NCI-H748 (cell line): ENCODE data around the gene MCFD2.

Experiments used
- DNase-seq: peaks from one replicate; lab custom pipeline; 2025; ENCODE audit not compliant: unreplicated experiment; lab: John Stamatoyannopoulos, UW

MCFD2 gene

DNA sequence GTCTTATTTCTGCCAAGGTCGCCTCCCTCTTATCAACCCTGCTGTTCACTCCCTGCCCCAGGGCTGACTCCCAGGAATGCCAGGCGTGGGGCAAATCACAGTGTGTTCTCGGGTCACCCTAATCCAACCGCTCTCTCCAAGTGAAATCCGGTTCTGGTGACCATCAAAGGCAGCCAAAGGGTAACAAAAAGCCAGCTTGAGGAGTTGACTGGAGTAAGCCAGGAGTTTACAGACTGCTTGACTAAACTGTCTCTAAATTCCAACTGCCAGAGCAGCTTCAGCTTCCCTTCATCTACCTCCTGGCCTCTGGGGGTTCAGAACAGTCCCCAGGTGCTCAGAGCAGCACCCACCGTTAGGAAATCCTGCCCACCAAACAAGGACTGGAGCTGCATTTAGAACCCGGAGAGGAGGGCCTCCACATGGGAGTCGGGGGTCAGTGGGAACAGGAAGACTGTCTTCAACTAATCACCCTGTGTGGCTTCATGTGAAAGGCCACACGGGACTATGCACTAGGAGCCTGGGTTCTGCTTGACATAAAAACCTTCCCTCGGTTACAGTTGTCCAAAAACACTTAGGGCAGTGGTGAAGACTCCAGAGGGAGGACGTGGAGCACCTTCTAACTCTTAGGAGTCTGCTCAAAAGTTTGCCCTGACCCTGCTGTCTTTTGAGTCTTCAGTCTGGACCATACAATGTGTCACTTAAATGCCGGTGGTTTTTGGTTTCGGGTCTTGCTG, 24.2 kb upstream of the MCFD2 start:
- DNase-seq: no peak

DNA sequence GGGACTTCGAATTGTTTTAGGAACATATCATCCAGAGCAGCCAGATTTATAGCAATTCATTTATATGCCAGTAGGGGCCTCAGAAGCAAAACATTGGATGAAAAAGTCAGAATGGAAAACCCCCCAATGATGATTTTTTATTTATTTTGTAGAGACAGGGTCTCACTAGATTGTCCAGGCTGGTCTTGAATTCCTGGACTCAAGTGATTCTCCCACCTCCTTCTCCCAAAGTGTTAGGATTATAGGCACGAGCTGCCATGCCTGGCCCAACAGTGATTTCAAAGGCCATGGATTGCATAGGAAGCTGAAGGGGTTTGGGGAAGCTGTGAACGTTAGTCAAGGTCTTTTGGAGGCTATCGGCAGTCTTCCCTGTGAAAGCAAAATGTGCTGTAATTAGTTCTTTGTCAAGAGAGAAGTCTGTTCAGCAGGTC, 21.9 kb upstream of the MCFD2 start:
- DNase-seq: no peak

DNA sequence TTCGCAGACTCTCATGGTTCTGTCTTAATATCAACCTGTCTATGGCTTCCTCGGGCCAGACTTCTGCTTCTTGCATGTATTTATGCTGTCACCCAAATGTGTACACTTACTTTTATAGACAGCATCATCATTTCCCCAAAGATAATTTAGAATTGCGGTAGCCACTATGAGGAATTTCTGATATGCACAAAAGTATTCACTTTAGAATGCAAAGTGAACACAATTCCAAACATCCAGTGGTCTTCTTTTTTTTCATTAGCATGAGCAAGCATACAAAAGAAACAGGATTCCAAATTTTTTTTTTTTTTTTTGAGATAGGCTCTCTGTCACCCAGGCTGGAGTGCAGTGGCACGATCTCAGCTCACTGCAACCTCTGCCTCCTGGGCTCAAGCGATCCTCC, 21.0 kb upstream of the MCFD2 start:
- DNase-seq: no peak

DNA sequence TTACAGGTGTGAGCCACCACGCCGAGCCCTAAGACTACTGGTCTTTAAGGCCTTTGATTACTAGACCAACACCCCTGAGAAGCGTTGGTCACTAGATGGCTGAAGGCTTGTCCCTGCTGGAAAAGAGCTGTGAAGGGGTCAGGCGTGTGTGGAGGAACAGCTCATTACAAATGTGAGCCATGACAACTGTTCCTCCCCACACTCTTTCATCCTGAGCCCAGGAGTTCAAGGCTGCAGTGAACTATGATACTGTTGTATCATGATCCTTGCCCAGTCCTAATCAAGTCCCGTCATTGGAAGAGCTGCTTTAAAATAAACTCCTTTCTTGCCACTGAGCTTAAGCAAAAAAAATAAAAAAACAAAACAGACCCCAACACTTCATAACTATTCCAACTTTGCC, 19.5 kb upstream of the MCFD2 start:
- no peak for DNase-seq

DNA sequence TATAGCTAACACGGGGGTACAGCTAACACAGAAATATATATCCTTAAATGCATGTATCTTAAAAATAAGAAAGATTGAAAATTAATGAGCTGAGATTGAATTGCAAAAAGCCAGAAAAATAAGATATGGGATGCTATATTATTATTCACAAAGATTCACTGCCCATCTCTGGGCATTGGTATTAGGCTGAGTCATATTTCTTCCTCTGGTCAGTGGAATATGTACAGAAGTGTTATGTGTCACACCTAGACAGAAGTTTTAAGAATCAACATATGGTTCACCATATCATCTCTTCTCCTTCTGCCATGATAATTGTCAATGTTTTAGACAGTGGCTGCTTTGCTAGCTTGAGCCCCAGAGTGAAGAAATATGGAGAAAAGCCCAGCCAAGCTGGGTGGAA, 14.0 kb upstream of the MCFD2 start:
- DNase-seq: no peak

DNA sequence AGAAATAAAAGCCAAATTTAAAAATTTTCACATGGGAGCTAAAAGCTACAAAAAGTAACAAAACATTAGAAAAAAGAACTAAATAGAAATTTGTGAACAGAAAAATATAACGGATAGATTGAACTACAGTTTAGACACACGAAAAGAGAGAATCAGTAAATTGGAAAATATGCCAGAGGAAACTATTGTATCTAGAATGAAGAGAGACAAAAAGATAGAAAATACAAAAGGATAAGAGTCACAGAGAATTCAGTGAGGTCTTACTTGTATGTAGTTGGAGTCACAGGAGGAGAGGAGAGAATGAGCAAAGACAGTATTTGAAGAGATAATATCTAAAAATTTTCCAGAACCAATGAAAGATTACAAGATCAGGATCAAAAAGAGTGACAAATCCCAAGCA, 11.3 kb upstream of the MCFD2 start:
- no peak for DNase-seq

DNA sequence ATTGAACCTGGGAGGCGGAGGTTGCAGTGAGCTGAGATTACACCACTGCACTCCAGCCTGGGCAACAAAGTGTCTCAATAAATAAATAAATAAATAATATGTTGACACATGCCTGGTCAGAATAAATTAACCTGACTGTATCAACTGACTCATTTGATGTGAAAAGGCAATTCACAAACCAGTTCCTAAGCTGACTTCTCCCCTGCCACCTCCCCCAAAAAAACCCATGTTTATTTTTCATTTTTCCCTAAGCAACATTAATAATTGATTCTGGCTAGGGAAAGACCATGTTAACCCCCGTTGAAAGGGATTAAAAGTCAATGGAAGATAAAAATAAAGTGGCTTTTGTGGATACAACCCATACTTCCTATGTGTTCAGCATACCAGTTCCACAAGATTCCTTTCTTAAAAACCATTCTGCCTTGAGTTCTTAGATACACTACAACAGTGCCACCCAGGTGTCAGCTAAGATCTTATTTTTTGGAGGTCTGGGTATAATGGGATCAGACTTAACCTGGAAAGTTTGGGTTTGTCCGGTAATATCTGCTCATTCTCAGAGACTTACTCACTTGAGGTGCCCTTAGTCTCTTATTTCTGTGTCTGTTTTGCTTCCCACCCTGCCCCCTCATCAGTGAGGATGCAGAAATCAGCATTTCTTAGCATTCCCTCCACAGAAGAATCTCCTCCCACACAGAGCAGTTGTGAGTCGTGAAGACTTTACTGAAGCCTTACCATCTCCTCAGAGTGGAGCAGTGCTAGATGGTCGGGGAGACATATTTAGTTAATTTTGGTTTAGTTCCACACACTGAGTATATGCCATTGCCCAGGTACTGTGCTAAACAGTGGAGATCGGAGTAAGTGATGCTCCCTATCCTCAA, 10.1 kb upstream of the MCFD2 start:
- no peak for DNase-seq

DNA sequence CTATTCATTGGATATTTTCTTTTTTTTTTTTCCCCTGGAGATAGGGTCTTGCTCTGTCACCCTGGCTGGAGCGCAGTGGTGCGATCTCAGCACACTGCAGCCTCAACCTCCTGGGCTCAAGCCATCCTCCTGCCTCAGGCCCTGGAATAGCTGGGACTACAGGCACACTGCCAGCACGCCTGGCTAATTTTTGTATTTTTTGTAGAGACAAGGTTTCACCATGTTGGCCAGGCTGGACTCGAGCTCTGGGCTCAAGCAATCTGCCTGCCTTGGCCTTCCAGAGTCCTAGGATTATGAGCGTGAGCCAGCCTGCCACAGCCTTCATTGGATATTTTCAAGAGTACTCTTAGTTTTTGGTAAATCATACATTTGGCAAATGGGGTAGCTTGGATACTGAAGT, 9.0 kb upstream of the MCFD2 start:
- no peak for DNase-seq

DNA sequence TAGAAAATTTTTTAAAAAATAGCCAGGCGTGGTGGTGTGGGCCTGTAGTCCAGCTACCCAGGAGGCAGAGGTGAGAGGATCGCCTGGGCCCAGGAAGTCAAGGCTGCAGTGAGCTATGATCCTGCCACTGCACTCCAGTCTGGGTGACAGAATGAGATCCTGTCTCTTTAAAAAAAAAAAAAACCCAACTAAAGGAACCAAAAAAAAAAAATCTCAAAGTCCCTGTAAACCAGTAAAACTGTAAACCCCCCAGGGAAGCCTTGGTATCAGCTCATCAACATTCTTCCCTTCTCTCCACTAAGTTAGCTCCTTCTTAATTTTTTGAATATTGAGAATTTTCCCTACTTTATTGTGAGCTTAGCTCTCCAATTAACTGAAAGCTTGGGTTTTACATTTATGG, 8.4 kb upstream of the MCFD2 start:
- no peak for DNase-seq

DNA sequence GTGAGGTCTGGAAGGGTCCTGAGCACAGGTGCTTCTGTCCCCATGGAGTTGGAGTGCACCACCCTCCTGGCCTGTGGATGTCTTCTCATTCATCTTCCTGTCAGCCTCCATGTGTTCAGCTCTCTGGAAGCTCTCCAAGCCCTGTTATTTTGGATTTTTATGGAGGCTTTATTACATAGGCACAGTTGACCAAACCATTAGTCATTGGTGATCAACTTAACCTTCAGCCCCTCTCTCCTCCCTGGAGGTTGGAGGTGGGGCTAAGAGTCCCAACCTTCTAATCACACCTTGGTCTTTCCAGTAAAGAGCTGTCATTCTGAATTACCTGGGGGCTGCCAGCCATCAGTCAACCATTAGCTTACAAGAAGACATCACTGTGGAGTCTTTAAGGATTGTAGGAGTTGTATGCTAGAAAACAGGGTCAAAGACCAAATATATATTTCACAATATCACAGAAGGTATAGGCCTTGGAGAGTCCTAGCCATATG, 7.5 kb upstream of the MCFD2 start:
- DNase-seq: no peak

DNA sequence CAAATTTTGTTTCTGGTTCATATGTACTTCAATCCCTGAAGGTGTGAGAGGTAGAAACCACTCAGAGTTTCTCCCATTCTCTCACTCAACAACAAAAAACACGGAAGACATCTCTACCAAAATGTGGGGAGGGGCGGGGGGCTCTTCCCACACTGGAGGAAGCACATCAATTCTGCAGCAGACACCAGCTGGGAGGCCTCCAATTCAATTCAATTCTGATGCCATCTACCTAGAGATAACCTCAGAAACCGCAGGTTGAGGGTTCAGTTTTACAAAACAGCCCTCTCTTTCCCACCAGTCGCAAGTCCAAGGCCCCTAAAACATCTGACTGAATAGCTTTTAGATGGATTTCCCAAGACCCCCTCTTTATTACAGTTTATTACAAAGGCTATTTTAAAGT, 7.0 kb upstream of the MCFD2 start:
- no peak for DNase-seq

DNA sequence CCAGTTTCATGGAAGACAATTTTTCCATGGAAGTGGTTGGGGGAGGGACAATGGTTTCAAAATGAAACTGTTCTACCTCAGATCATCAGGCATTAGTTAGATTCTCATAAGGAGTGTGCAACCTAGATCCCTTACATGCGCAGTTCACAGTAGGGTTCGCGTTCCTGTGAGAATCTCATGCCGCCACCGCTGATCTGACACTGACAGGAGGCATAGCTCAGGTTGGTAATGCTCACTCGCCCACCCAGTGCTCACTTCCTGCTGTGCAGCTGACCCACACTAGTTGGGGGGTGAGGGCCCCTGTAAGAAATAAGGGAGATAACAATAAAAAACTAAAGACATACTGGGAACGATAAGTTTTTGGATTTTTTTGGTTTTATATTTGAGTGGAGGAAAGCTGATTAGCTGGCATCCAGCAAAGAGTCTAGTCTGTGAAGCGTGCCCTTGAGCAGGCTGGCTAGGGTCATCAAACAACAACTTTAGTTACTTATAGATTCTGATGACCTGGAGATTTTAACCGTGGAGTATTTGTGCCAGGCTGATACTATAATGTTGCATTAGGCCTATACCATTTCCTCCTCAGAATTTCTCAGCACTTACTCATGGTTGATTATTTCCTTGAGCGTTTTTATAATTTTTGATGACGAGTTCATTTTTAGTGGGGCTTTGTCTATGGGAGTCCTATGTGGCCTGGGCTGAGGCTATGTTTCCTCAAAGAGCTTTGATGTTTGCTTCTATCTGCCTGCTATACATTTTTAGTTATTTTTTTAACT, 6.3 kb upstream of the MCFD2 start:
- DNase-seq: no peak

DNA sequence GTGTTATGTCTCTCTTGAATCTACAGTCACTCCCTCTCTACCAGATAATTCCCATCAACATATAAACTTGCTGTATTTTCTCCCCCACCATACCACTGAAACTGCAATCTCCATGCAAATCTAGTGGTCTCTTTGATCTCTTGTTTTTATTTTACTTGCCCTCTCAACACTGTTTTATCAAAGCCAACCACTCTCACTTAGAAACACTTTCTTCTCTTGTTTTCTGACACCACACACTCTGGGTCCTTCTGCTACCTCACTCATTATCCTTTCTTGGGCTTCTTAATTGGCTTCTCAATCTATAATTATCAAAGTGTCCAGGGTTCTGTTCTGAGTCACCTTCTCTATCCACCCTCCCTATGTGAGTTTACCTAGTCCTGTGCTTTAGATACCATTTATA, 2.0 kb upstream of the MCFD2 start:
- no peak for DNase-seq

DNA sequence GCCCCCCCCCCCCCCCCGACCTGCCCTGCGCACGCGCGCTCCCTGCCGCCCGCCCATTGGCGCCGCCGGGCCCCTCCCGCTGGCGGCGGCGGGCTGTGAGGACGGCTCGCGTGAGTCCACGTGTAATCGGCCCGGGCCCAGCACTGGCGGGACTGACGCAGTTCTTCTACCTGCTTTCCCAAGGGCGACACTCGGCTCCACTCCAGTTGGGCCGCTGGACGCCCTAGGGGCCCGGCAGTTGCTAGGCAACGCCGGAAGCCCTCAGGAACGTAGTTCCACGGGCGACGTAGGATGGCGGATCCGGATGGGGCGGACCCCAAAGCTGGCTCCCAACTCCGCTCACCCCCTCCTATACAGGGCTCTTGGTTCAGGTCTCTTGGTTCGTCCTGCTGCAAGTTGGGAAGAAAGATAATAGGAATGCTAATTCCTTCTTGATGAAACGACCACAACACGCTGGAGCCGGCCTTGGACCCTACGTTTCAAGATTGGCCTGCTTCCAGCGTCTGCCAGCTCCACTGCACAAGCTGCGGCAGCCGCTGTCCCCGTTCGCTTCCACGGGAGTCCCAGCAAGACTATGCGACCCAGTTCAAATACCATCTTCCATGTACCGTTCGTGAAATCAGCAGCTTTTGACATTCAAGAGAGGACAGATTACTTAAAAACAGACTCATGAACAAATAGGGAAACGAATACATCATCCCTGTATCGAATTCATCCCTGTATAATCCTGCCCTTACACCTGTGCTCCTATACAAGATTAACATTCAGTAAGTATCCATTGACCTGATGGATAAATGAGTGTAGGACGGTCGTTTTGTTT, 415 bp upstream of the MCFD2 start:
- DNase-seq: peak; percentile 95

DNA sequence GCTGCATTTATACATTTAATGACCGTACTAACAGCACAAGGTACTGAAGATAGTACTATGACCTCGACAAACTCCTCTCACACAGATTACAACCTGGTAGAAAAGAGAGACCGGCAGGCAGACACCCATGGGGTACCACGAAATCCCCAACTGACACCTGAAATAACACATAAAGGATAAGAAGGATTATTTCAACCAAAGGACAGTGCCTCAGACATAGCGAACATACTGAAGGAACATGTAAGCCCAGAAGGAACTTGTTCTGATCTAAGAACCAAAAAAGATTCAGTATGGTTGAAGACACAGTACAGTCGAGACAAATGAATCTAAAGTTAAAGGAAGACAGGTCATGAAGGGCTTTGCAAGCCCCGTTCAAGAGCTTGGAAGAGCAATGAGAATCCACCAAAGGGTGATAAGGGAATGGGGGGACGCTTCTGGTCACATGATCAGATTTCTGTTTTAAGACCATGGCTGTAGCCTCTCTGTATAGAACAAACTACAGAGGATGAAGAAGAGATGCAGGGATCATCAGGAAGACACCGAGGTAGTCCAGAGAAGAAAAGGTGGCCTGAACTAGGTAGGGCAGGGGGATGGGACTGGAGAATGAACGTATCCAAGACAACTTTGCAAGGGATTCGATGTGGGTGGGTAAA, 902 bp downstream of the MCFD2 start:
- DNase-seq: peak; percentile 29

DNA sequence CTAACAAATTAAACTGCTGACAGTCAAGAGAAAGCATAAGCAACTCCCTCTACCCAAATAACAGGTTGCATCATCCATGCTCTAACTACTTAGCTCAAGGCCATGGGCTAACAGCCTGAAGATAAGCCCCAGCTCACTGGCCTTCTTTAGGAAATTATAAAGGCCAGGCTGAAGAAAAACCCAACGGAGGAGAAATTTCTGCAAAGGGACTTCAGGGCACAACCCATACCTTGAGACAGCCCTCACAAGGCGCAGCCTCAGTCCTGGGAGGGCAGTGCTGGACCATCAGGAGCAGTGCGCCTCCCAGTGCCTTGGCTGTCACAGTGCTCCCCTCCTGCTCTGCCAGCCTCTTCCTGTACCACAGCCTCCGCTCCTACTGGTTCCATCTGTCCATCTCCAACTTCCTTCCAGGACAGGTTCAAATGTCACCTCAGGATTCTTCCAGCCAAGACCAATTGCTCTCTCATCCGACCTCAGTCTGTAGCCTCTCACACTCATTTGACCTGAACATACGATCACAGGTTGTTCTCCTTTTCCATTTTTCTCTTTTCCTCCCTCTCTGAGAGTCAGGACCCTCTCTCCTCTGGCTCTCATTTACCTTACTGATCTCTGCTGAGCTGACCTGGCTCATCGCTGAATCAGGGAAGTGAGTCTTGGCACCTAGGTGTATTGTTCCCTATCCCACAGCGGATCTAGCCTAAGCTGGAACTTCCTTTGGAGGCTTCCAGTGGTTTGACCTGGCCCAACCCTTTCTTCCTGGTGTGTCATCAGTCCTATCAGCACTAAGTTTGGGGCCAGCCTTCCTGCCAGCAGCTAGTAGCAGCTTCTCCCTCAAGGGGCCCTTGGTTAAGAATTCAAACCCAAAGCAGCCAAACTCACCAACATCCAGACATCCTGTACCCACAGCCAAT, 1.9 kb downstream of the MCFD2 start:
- DNase-seq: no peak

DNA sequence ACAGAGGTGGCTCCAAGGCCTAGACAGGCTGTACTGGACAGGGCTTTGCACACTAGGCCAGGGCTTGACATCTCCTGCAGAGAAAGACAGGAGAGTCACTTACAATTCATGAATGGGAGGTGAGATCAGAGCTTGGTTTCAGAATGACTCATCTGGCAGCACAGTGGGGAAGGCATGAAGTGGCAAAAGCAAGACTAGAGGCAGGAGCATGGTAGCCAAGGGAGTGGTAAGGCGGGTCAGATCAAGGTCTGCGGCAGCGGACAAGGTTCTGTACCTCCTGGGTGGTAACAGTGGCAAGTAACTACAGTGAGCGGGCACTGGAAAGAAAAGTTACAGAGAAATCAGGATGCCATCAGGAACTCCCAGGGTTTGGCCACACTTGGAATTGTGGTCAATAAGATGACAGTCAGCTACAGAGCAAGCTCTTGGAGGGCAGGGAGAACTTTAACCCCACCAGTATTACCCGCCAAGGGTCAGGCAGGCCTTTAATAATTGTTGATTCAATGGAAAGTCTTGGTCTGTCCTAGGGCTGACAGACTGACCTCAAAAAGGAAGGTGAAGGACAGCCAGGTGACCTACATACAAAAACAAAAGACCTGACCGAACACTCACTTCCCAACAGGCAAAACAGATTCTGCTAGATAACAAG, 5.7 kb downstream of the MCFD2 start:
- no peak for DNase-seq

DNA sequence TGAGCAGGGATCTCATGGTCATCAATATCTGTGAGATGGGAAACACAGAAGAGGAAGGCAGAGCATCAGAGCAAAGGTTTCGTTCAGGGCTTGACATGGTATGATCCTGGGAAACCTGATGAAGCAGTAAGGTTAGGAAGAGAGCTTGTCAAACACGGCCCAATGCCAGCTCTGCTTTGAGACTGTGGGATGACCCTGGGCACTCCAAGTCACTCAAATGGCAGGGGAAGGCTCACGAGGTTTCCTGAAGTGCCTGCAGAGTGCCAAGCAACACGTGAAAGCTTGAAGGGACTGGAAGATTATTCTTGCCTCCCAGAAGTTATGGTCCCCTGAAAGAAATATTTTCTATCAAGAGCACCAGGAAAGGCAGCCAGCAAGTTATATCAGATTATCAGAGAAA, 6.5 kb downstream of the MCFD2 start:
- DNase-seq: no peak
